GM18867 (cell line): ENCODE measurements around the gene NTN5.

Experiments
- ATAC-seq: cut with Tn5 transposase; IDR thresholded peaks from one replicate; pipeline ENCODE4 v1.9.1; 2021; ENCODE audit warnings: mild to moderate bottlenecking, moderate library complexity; ENCODE audit not compliant: unreplicated experiment

The NTN5 gene

DNA sequence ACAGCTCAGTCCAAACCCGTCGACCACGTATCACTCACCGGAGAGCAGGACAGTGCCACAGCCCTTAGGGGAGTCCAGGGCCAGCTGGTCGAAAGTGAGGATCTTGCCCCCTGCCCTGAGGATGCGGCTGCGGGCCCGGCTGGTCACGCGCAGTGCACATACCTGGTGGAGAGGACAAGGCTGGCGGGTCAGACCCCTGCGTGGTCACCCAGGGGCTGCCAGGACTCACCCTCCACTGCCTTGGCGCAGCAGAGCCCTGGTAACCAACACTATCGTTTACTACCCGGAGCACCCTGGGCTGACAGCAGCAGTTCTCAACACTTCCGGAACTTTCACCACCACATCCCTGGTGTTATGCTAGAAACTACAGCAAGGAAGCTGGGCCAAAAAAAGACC is 56.8 kb downstream of the NTN5 start:
- ATAC-seq = no peak

DNA sequence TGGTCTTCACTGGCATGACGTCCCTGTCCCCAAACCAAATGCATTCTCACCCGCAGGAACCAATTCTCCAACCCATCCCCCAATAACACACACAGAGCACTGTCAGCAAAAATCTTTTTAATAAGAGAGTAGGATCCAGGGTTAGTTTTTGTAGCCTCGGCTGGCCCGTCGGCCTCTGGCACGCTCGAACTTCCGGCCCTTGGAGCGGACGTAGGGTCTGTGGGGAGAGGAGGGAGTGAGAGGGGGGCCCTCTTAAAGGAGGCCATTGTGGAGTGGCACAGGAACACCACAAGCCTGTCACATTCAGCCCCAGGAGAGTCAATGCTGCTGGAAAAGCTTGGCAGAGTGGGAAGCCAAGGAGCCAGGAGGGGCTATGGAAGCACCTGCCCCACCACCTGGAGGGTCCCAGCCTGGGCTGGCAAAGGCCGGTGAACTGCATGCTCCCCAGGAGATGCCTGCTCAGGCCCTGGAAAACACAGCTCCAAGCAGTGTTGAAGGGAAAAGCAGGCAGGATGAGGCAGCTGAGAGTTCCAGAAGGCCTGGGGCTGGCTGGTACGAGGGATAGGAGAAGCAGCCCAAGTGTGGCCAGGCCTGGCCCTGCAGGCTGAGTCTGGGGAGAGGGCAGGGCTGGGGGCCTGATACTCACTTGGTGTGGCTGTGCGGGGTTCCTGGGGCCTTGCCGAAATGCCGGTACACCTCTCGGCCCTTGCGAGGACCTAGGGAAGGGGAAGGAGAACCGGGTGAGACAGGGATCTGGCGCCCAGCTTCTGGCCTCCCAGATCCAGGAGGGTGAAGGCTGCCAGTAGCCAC is 57.4 kb downstream of the NTN5 start:
- no peak for ATAC-seq

DNA sequence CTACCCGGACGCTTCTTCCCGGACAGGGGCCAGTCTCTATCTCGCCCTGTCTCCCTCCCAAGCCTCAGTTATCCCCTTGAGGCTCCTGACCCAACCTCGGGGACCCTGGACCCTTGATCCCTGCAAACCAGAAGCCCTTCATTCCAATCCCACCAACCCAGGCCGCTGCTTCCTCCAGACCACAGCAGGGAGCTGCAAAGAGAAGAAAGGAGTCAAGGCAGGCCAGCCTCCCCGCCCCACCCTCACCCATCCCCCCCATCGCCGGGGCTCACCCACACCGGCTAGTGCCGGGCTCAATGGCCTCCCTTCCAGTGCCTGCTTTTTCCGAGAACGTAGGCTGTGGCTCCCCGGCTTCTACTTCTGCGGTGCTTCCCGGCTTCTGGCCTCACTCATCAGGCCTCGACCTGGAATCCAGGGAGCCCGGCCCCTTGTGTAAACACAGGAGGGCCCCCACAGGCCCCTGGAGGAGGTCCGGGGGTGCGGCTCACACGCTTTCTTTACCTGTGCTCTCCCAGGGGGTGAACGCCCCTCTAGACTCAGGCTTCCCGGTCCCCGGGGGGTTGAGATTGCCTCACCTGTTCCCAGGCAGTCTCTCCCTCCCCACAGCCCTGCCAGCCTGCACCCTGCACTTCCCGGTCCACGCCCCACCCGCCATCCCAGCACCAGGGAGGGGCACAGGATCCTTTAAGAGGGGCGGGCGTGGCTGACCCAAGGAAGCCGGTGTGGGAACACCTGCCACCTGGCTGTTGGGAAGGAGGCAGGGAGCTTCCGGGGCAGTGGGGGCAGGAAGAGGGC is 58.2 kb downstream of the NTN5 start, which contains the start of gene FAM83E:
Gene FAM83E, minus strand, starts transcription at position 641 of the 795 bp plus-strand sequence. CDS start 1,704 bp downstream, outside the sequence.
- no peak for ATAC-seq

DNA sequence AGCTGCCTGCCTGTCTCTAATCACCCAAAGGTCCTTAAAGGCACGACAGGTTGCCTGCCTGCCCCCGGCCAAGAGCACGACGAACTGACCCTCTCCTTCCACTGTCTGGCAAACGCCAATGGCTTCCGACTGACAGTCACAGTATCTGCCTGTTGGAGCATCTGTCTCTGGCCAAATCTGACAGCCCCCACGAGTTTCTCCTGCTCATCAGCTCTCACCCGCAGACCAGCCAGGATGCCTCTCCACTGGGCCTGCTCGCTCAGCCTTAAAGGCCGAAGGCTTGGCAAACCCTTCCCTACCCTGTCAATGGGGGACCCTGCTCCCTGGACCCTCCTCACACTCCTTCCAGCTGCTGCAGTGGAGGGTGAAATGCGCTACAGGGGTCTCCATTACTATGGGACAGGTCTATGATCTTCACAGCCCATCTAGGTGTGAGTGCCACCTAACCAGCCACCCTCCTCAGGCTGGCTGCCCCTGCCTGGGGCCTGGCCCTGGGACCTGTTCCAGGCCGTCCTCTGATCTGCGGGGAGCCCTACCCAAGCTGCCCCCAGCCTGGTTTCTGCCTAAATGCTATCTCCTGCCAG is 58.9 kb downstream of the NTN5 start:
- no peak for ATAC-seq

DNA sequence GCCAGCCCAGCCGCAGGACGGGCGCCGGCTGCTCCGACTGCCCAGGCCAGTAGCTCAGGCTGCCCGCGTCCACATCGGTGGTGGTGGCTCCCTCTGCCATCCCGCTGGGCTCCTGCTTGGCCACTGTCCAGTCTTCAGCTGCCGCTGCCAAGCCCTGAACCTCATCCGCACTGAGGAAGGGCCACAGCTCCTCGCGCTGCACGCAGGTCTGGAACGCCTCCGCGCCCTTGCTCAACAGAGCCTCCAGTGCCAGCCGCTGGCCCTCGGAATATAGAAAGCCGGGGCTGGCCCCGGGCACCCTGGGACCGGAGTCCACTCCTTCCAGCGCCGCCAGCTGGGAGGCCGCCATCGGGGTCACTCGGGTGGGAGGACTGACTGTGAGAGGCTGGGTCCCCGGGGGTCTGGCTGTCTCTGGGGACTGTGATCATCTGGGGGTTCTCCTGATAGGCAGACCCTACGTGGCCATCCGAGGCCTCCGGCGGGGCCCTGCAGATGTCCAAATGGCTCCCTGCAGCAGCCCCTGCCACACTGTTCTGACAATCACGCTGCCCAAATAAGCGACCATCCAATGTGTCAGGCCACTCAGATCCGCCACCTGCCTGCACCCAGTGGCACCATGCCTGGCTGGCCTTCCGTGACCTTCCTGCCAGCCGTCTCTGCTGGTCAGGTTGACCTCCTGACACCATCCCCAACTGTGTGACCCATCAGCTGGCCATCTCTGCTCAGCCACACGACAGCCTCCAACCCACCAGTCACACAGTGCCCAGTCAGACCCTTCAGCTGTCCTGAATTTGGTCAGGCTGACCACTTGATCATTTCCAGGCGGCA is 59.6 kb downstream of the NTN5 start:
- ATAC-seq = no peak

DNA sequence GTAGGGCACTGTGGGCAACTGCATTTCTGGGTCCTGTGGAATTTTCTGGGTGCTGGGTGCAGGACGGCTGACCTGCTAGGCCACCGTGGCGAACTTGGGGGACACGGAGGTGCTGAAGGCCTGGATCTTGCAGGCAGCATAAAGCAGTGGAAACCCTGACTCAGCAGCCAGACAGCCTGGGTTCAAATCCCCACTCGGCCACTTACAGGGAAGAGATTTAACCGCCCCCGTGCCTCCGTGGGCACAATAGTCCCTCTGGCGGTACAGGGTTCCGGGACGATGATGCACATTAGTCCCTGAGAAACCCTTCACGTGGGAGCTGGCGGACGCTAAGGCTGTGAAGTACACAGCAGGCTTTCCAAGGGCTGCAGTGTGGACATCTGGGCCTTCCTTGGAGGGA is 60.9 kb downstream of the NTN5 start:
- no peak for ATAC-seq
